ENCODE measurements around the gene NDUFS6.

The NDUFS6 gene

DNA sequence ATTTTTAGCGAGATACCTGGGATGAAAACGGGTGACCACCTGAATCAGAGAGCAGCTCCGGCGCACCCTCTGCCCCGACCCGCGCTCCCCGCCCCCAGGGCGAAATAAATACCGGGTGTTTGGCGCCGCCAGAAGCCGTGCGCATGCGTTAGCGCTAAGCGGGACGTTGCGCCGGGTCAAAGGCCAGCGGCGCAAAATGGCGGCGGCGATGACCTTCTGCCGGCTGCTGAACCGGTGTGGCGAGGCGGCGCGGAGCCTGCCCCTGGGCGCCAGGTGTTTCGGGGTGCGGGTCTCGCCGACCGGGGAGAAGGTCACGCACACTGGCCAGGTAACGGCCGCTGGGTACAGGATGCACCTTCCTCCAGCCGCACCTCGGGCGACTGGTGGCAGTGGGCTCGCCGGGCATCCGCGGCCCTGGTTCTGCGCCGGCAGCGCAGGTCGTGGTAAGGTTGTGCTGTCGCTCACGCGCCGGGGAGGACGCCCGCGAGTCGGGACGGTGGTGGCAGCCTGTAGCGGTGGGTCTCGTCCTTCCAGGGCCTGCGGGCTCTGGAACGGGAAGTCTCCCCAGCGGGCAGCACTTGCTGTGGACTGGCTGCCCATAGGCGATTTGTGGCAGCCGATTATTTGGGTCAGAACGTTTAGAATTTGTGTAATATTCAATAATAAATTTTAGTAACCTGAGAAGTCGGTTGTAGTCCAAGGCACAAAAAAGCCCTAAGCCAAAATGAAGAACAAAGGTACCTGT lies at the start of gene NDUFS6:
Gene NDUFS6, plus strand, starts transcription at position 186 of the 745 bp plus-strand sequence. Its CDS starts 11 bp downstream, at position 197.
- peak; percentile 48 to 56 for DNase-seq (ENCODE audit: low read depth in 2 of 2)

DNA sequence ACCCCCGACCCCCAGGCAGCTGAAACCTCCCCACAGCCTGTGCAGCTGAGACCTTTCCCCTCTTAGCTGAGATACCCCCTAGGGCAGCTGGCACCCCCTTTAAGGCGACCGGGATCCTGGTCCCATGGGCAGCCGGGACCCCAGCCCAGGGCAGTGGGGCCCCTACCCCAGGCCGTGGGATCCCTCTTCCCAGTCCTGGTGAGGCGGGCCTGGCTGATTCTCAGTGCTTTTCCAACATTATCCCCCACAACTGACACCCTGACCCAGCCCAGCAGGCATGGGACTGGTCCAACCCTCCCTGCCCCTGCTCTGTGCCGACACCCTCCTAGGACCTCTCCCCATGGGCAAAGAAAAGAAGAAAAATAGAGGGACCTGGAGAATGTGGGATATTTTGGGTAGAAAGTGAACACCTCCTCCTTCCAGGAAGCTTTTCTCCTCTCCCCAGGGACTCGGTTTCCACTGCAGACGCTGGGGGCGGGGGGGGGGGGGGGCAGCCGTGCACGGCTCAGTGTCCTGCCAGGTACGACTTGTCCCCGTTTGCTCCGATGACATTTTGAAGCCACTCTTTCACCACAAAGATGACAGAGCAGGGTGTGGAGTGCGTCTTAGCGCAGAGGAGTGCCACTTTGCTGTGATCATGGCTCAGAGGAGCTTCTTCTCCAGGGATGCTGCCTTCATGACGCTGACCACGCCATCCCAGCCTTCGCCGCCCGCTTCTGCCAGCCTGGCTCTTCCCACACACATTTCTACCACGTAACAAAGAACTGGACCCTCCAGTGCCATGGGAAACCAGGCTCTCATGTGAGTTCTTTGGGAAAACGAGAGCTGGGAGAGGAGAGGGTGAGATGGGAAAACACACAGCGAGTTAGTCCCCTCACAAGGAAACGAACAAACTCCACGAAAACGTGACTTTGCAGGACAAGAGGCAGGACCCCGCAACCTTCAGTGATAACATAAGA lies 49.1 kb upstream of the NDUFS6 start:
- DNase-seq (ENCODE audit: low read depth in 2 of 2), result no peak

DNA sequence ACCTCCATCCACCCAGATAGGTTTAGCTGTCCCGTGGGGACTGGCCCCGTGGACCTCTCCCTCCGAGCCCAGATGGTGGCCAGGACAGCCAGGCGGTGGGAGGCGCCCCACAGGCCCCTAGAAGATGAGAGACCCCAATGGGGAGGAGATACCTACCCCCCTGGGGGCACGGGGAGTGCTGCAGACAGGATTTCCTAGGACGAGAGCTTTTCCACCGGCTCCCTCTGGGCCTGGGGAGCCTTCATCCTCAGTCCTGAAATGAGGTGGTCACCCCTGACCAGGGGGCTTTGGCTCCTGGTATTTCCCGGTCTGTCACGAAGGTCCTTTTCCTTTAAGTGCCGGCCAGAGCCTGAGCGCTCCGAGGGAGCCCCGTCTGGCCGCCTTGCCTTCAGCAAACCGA lies 48.3 kb upstream of the NDUFS6 start:
- DNase-seq (ENCODE audit: low read depth in 2 of 2), result no peak

- DNase-seq (ENCODE audit: low read depth in 2 of 2), result no peak
These were observed 47.7 kb upstream of the NDUFS6 start for GRCh38 chr5:1753490-1753889.

DNA sequence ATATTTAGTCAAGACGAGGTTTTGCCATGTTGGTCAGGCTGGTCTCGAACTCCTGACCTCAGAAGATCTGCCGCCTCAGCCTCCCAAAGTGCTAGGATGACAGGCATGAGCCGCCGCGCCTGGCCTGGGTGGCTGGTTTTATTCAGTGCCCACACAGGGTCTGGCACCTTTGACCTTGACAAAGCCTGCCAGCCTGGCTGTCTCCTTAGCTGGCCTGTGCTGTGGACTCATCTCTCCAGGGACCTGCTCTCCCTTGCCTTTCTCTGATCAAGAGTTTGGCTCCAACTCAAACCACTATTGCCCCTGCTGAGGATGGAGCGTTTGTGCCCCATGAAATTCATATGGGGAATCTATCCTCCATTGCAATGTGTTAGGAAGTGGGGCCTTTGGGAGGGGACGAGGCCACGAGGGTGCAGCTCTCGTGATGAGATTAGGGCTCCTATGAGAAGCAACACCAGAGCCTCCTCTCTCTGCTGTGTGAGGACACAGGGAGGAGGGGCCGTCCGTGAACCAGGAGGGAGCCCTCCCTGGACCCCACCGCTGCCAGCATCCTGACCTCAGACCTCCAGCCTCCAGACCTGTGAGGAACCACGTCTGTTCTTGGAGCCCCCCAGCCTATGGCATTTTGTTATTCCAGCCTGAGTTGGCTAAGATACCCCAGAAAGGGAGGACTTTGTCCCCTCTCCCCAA lies 46.5 kb upstream of the NDUFS6 start:
- DNase-seq (ENCODE audit: low read depth in 2 of 2), result no peak

- DNase-seq (ENCODE audit: low read depth in 2 of 2), result no peak
These were observed 45.8 kb upstream of the NDUFS6 start for GRCh38 chr5:1755321-1755949.

DNA sequence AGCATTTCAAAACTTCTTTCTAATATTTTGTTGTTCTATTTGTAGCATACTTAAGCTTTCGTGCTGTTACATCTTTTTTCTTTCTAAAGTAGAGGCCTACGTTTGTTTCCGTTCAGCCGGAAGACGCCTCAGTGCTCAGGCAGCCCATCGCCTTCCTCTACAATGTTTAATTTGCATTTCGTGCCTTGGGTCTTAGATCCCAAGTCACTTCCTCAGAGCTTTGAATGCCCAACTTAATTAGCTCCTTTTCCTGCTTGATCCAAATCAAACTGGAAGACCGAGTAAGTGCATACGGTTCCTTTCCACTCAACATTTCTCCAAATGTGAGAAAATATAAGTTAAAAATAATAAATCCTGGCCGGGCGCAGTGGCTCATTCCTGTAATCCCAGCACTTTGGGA lies 44.7 kb upstream of the NDUFS6 start:
- DNase-seq (ENCODE audit: low read depth in 2 of 2), result no peak

- no peak for DNase-seq (ENCODE audit: low read depth in 2 of 2)
These were observed 43.7 kb upstream of the NDUFS6 start for GRCh38 chr5:1757511-1757910.

GRCh38 chr5:1758574-1758973 lies 42.6 kb upstream of the NDUFS6 start:
- no peak for DNase-seq (ENCODE audit: low read depth in 2 of 2)

DNA sequence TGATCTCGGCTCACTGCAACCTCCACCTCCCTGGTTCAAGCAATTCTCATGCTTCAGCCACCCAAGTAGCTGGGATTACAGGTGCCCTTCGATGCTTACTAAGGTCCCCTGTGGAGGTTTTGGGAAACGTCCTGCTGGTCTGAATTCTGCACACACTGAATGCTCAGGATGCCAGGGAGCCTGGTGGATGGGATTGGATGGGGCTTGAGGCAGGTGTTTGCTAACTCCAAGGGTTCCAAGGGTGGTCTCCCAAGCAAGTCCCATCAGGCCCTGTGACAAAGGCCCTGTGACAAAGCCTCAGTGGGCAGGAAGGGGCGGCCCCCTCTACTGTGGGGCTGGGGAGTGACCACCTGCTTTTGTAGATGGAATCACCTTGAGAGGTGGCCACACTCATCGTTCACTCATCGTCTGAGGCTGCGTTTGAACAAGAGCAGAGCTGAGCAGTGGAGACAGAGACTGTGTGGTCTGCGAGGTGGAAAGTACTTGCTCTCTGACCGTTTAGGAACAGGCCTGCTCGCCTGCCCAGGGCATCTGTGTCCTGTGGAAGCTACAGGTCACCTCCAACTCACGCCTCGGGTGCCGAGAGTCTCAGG lies 41.7 kb upstream of the NDUFS6 start:
- DNase-seq (ENCODE audit: low read depth in 2 of 2), result no peak

DNA sequence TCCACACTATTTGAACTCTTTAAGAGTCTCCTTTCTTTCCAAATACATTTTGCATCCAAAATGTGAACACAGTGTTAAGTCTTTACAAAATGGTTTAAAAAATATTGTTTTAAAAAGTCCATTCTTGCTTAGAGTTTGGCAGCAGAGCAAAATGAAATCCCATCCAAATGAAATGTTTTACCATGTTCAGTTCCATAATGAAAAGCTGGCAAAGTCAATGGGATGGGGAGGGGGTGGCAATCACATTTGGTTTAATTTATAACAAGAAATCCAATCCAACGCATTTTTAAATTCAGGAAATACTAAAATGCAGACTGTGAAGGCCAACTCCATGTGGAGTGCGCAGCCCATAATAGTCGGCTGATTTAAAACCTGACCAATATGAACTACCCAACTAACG lies 41.0 kb upstream of the NDUFS6 start:
- no peak for DNase-seq (ENCODE audit: low read depth in 2 of 2)

- no peak for DNase-seq (ENCODE audit: low read depth in 2 of 2)
These were observed 40.4 kb upstream of the NDUFS6 start for GRCh38 chr5:1760656-1761452.

DNA sequence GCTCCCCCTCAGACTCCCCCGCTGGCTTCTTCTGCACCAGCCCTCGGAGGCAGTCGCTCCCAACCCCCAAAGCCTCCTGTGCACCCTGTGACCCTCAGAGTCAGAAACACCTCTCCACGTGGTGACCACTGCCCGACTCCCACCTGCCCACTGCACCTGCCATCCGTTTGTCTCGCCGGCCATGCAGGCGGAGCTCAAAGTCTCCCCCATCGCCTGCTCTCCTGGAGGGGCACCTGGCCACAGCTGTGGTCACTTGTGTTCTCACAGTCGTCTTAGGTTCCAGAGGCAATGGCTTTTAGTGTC lies 39.8 kb upstream of the NDUFS6 start:
- no peak for DNase-seq (ENCODE audit: low read depth in 2 of 2)

DNA sequence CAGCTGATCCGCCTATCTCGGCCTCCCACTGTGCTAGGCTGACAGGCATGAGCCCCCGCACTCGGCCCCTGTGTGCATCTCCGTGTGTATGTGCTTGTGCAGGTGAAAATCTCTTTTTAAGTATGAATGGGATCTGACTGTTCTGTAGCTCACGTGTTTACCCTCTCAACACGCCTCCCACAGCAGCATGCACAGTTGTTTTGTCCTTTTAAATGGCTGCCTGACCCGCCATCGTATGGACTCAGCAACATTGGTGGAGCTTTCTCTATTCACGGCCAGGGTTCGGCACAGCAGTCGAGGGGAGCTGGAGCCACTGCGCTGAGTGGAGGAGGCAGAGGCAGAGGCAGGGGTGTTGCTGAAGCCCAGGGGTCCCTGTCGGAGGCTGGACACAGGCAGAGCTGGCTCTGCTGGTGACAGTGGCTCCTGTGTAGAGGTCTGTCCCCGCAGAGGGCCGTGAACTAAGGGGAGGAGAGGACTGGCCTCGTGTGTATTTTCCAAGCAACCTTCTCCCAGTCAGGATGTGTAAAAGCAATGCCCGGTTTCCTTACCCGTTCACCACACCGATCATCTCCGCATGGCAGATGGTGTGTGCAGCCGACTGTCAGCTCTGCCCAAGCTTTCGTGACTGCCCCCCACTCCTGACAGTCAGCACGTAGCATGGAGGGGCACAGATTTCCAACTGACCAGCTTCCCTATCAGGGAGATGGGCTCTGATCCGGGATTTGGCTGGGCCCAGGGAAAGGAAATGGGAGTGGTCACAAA lies 38.9 kb upstream of the NDUFS6 start:
- DNase-seq (ENCODE audit: low read depth in 2 of 2), result no peak

DNA sequence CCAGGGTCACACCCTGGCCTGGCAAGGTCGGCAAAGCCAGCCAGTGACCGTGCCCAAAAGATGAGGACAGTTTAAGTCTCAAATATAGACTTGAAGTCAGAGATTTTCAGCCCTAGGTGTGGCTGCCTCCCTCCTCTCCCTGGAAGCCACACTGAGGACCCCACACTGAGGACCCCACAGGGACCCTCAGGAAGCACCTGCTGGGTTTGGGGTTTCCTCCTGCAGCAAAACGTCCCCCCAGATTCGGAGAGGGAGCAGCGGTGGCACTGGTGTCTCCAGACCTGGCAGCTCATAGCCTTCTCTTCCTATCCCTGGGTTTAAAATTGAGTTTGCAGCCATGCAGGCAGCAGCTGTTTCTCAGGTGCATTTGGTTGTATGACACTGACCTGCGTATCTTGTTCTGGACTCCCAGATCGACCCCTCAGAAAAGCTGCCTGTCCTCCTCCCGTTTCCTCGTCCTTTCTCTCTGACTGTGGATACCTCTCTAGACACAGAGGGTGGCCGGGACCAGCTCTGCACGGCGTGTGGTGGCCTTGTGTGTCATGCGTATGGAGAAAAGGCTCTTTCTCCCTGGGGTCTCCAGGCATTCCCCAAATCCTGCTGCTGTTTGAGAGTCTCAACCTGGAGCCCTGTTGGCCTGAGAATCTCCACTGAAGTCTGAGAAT lies 38.2 kb upstream of the NDUFS6 start:
- DNase-seq (ENCODE audit: low read depth in 2 of 2), result no peak

- no peak for DNase-seq (ENCODE audit: low read depth in 2 of 2)
These were observed 37.7 kb upstream of the NDUFS6 start for GRCh38 chr5:1763548-1763911.

DNA sequence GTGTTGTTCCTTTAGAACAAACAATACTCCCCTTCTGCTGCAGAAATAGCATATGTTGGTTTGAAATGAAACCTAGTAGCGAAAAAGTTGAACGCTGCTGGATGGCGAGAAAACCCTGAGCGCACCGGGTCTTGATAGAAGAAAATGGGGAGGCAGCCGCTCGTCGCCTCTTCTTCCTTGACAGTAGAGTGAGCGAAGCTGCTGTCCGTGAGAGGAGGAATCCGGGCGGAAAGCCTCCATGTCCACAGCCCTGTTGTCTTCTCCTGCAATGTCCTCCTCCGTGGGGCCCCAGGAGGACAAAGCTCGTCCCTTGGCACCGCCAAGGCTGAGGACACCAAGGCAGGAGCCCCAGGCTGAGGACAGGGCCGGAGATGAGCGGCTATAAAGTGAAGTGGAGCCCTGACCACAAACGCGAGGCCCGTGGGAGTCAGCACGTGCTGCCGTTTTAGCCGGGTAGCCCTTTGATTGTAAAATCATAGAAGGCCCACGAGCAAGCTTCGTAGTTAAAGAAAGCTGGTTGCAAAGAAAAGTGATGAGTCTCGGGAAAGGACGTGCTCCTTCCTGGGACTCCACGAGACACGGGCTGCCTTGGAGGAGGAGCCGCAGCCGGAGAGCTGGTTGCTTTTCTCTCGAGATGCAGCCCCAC lies 37.1 kb upstream of the NDUFS6 start:
- no peak for DNase-seq (ENCODE audit: low read depth in 2 of 2)

- no peak for DNase-seq (ENCODE audit: low read depth in 2 of 2)
These were observed 36.6 kb upstream of the NDUFS6 start for GRCh38 chr5:1764606-1764960.

Measured in stimulated activated CD4-positive, alpha-beta T cell treated with anti-CD3 and anti-CD28 coated beads, Interleukin-1b, Interleukin-23, amount 100 ng/mL, for 1 hour (primary cell).